Skin epidermis (tissue), 12 donors: ENCODE results near the gene NOTUM.

Experiments used
- H3K27ac ChIP-seq, 21 experiments: fragments of 200-600 bp; sonication (generic) in 11 of 21; one replicate each; pipeline ENCODE4 v1.5.0; 2020; ENCODE audit warnings: mild to moderate bottlenecking in 3 of 21, inconsistent platforms in 2 of 21, moderate library complexity in 2 of 21
- H3K4me3 ChIP-seq, 7 experiments: fragments of 200-600 bp; sonication (generic) in 2 of 7; one replicate each; pipeline ENCODE4 v1.5.0; 2020; ENCODE audit warnings: inconsistent platforms in 2 of 7, mild to moderate bottlenecking in 2 of 7, moderate library complexity in 1 of 7

NOTUM gene

GRCh38 chr17:81980707-81981343 lies 19.8 kb upstream of the NOTUM start:
- Histone ChIP-seq H3K27ac (no peak overlapping the region), H3K4me3 (no peak overlapping the region)

- Histone ChIP-seq H3K4me3 (no peak overlapping the region), H3K27ac (no peak overlapping the region)
These were observed 19.1 kb upstream of the NOTUM start for GRCh38 chr17:81980122-81980521.

- Histone ChIP-seq H3K4me3 (peak overlapping the region; percentile 51 to 96 (median 80)), H3K27ac (peak overlapping the region in 5 of 21 experiments; percentile 85 to 97 (median 95))
These were observed 17.7 kb upstream of the NOTUM start for GRCh38 chr17:81978524-81979298.

- H3K4me3 ChIP-seq = peak within 1 kb of the TSS; percentile 51 to 96 (median 80)
- H3K27ac ChIP-seq = peak within 1 kb of the TSS; percentile 69 to 98 (median 95)
These were observed 16.3 kb upstream of the NOTUM start, which contains the start of gene ASPSCR1 for GRCh38 chr17:81977211-81977808. TSS of gene ASPSCR1 (plus strand) at chr17:81977629. CDS start at chr17:81977647, 18 bp downstream.

- Histone ChIP-seq H3K27ac (peak overlapping the region; percentile 69 to 98 (median 95)), H3K4me3 (peak overlapping the region; percentile 51 to 96 (median 80))
These were observed 15.6 kb upstream of the NOTUM start for GRCh38 chr17:81976332-81977210.

GRCh38 chr17:81973432-81973831 lies 12.4 kb upstream of the NOTUM start:
- H3K4me3 ChIP-seq = no peak overlapping the region
- no peak overlapping the region for H3K27ac ChIP-seq

- no peak overlapping the region for H3K4me3 ChIP-seq
- peak overlapping the region in 4 of 21 experiments; percentile 1 to 67 (median 60) for H3K27ac ChIP-seq
These were observed 8.1 kb upstream of the NOTUM start for GRCh38 chr17:81968850-81969812.

- Histone ChIP-seq H3K4me3 (peak overlapping the region in 1 of 7 experiments; percentile 6), H3K27ac (peak overlapping the region in 10 of 21 experiments; percentile 1 to 67 (median 51))
These were observed 7.4 kb upstream of the NOTUM start for GRCh38 chr17:81968396-81968745.

GRCh38 chr17:81967533-81968395 lies 6.8 kb upstream of the NOTUM start:
- H3K4me3 ChIP-seq = peak overlapping the region in 3 of 7 experiments; percentile 6 to 16 (median 9)
- peak overlapping the region in 15 of 21 experiments; percentile 4 to 68 (median 50) for H3K27ac ChIP-seq

- H3K4me3 ChIP-seq = peak overlapping the region in 1 of 7 experiments; percentile 6
- H3K27ac ChIP-seq = peak overlapping the region in 14 of 21 experiments; percentile 4 to 68 (median 52)
These were observed 6.2 kb upstream of the NOTUM start for GRCh38 chr17:81967244-81967532.

GRCh38 chr17:81966343-81967243 lies 5.6 kb upstream of the NOTUM start:
- Histone ChIP-seq H3K4me3 (no peak overlapping the region), H3K27ac (peak overlapping the region in 12 of 21 experiments; percentile 4 to 68 (median 40))

GRCh38 chr17:81964081-81964849 lies 3.3 kb upstream of the NOTUM start:
- no peak overlapping the region for H3K27ac ChIP-seq
- no peak overlapping the region for H3K4me3 ChIP-seq

GRCh38 chr17:81962499-81963441 lies 1.8 kb upstream of the NOTUM start:
- H3K4me3 ChIP-seq = no peak overlapping the region
- H3K27ac ChIP-seq = no peak overlapping the region

- Histone ChIP-seq H3K27ac (no peak overlapping the region), H3K4me3 (no peak overlapping the region)
These were observed 823 bp upstream of the NOTUM start for GRCh38 chr17:81961521-81962498.
